Measurements from ENCODE around the gene ATP9A. TPM values are rescaled to one million over a fixed set of nuclear protein-coding genes. Genes with fewer than 3 reads are reported as not detected.

ATP9A gene
- total RNA-seq, 1 experiment from 2014 or later, result 12.1 TPM

DNA sequence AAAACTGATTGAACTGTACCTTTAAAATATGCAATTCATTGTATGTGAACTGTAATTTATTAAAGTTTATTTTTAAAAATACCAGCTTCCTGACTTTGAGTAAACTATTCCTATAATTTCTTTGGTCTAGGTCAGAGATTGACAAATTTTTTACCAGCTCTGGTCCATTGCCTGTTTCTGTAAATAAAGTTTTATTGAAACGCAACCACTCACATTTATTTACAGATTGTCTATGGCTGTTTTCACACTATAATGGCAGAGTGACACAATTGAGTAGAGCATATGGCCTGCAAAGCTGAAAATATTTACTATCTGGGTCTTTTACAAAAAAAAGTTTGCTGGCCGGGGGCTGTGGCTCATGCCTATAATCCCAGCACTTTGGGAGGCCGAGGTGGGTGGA, 192.7 kb downstream of the ATP9A start:
- H3K23ac ChIP-seq (ENCODE audit: insufficient read length, low read depth, low read length), result no peak overlapping the region
- H4K91ac ChIP-seq (ENCODE audit: insufficient read length, low read depth, low read length), result no peak overlapping the region
- no peak overlapping the region for H2BK5ac ChIP-seq (ENCODE audit: insufficient read length, low read length)
- no peak overlapping the region for H2BK15ac ChIP-seq (ENCODE audit: low read depth, low read length)
- no peak overlapping the region for H2BK12ac ChIP-seq (ENCODE audit: insufficient read length, low read depth, low read length)
- no peak overlapping the region for H2BK120ac ChIP-seq (ENCODE audit: low read depth, low read length, poor library complexity, severe bottlenecking)
- H3T11ph ChIP-seq (ENCODE audit: low read length), result no peak overlapping the region
- no peak overlapping the region for H3K14ac ChIP-seq (ENCODE audit: insufficient read depth, low read length)
- H3K18ac ChIP-seq (ENCODE audit: insufficient read length, low read depth, low read length), result no peak overlapping the region
- no peaks in the 10 kb centered on the region for H3K79me1 ChIP-seq (ENCODE audit: insufficient read depth, low read depth, low read length, poor library complexity, severe bottlenecking)
- no CpG with 5 or more reads among the region's 3 CpGs for WGBS (ENCODE audit: extremely low coverage, insufficient read length, low lambda C conversion rate)
- no peak overlapping the region for H2AFZ ChIP-seq (ENCODE audit: low read length)
- H3K27ac ChIP-seq (ENCODE audit: insufficient read length, low read depth, low read length), result no peak overlapping the region
- H3K23me2 ChIP-seq (ENCODE audit: insufficient read length, low read depth, low read length, poor library complexity, severe bottlenecking), result no peaks in the 10 kb centered on the region
- no peaks in the 10 kb centered on the region for H4K20me1 ChIP-seq (ENCODE audit: control insufficient read depth, insufficient read depth, insufficient read length)
- H3K27ac Mint-ChIP-seq, result no peak overlapping the region
- H3K4me2 ChIP-seq (ENCODE audit: insufficient read depth, insufficient read length, low read length), result no peak overlapping the region
- H4K8ac ChIP-seq (replicated peaks; ENCODE audit: insufficient read length, low read depth, low read length), result no peak overlapping the region
- H3K79me2 ChIP-seq (ENCODE audit: insufficient read depth, low read length), result no peaks in the 10 kb centered on the region
- no peak overlapping the region for H3K4me3 Mint-ChIP-seq
- H3K9ac ChIP-seq (ENCODE audit: extremely low read depth, insufficient read length, low read length), result no peak overlapping the region
- H3K9me3 Mint-ChIP-seq, result peaks cover 0 to 3% of the 10 kb centered on the region in 2 experiments; a peak in 2 of 5 replicates
- H3K4me1 ChIP-seq (ENCODE audit: insufficient read depth, low read length), result no peaks in the 10 kb centered on the region
- H2BK20ac ChIP-seq (ENCODE audit: low read depth, low read length, poor library complexity, severe bottlenecking), result no peak overlapping the region
- H4K5ac ChIP-seq (ENCODE audit: insufficient read length, low read depth, low read length), result no peak overlapping the region
- peaks cover 0 to 4% of the 10 kb centered on the region in 2 experiments; a peak in 2 of 4 replicates for H3K4me1 Mint-ChIP-seq
- H3K36me3 Mint-ChIP-seq (ENCODE audit: insufficient read depth in 1 of 3, low read depth in 3 of 3), result no peaks in the 10 kb centered on the region
- H3K27me3 ChIP-seq (ENCODE audit: insufficient read depth, low read length), result no peaks in the 10 kb centered on the region
- peaks cover 21% of the 10 kb centered on the region for H3K27me3 Mint-ChIP-seq (ENCODE audit: low read depth)
- no peaks in the 10 kb centered on the region for H3K9me3 ChIP-seq (ENCODE audit: control insufficient read depth, low read depth, low read length)
- H2AK5ac ChIP-seq (ENCODE audit: insufficient read length, low read length), result no peak overlapping the region
- H3K56ac ChIP-seq (ENCODE audit: insufficient read length, low read depth, low read length), result no peak overlapping the region
- TF ChIP-seq, protein P1, sequence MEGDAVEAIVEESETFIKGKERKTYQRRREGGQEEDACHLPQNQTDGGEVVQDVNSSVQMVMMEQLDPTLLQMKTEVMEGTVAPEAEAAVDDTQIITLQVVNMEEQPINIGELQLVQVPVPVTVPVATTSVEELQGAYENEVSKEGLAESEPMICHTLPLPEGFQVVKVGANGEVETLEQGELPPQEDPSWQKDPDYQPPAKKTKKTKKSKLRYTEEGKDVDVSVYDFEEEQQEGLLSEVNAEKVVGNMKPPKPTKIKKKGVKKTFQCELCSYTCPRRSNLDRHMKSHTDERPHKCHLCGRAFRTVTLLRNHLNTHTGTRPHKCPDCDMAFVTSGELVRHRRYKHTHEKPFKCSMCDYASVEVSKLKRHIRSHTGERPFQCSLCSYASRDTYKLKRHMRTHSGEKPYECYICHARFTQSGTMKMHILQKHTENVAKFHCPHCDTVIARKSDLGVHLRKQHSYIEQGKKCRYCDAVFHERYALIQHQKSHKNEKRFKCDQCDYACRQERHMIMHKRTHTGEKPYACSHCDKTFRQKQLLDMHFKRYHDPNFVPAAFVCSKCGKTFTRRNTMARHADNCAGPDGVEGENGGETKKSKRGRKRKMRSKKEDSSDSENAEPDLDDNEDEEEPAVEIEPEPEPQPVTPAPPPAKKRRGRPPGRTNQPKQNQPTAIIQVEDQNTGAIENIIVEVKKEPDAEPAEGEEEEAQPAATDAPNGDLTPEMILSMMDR (conservative IDR thresholded peaks at IDR 0.05), result no peak
- no peak overlapping the region for H3K4ac ChIP-seq (ENCODE audit: low read depth, low read length)
- no peak for DNase-seq

Data from H9 (cell line).